H54 (cell line): ENCODE data around the gene WDR41.

ENCODE experiments used
- DNase-seq: peaks from one replicate; pipeline ENCODE4 v3.0.0; 2011; ENCODE audit warnings: low spot score, mixed read lengths; ENCODE audit not compliant: insufficient read length
- FAIRE-seq: peaks from 3 replicates; lab custom pipeline; 2011; peaks lifted over from hg19 to GRCh38; lab: Jason Lieb, UNC
- POLR2A ChIP-seq: IDR thresholded peaks from 2 replicates; pipeline ENCODE4 v1.6.1; 2011; ENCODE audit warnings: low read depth, mild to moderate bottlenecking, low read length

Gene WDR41

GRCh38 chr5:77426670-77427069, 65.4 kb downstream of the WDR41 start:
- DNase-seq (no peak), FAIRE-seq (no peak)
- TF ChIP-seq POLR2A: no peak

GRCh38 chr5:77425998-77426659, 66.0 kb downstream of the WDR41 start:
- no peak for TF ChIP-seq POLR2A
- DNase-seq: no peak
- FAIRE-seq: no peak

GRCh38 chr5:77425420-77425819, 66.7 kb downstream of the WDR41 start:
- FAIRE-seq (no peak), DNase-seq (no peak)
- no peak for TF ChIP-seq POLR2A

GRCh38 chr5:77424921-77425320, 67.2 kb downstream of the WDR41 start:
- FAIRE-seq: no peak
- no peak for TF ChIP-seq POLR2A
- no peak for DNase-seq

GRCh38 chr5:77423022-77423750, 68.9 kb downstream of the WDR41 start:
- TF ChIP-seq POLR2A: no peak
- FAIRE-seq (no peak), DNase-seq (no peak)

- FAIRE-seq (no peak), DNase-seq (no peak)
- no peak for TF ChIP-seq POLR2A
Measured at GRCh38 chr5:77420940-77421339, 71.2 kb downstream of the WDR41 start.

GRCh38 chr5:77419644-77420582, 72.2 kb downstream of the WDR41 start:
- no peak for FAIRE-seq

GRCh38 chr5:77418601-77419581, 73.2 kb downstream of the WDR41 start:
- FAIRE-seq: no peak
- no peak for TF ChIP-seq POLR2A

More at GRCh38 chr5:77419644-77420582, 72.2 kb downstream of the WDR41 start:
- TF ChIP-seq POLR2A: no peak
- no peak for DNase-seq

GRCh38 chr5:77418162-77418561, 74.0 kb downstream of the WDR41 start:
- DNase-seq (no peak), FAIRE-seq (no peak)
- no peak for TF ChIP-seq POLR2A

More at GRCh38 chr5:77418601-77419581, 73.2 kb downstream of the WDR41 start:
- no peak for DNase-seq

GRCh38 chr5:77413049-77413448, 79.1 kb downstream of the WDR41 start:
- no peak for DNase-seq
- FAIRE-seq: no peak
- TF ChIP-seq POLR2A: no peak

- no peak for TF ChIP-seq POLR2A
- FAIRE-seq (no peak), DNase-seq (no peak)
Measured at GRCh38 chr5:77409870-77410621, 82.1 kb downstream of the WDR41 start.

GRCh38 chr5:77407152-77407551, 85.0 kb downstream of the WDR41 start:
- no peak for DNase-seq
- TF ChIP-seq POLR2A: no peak
- no peak for FAIRE-seq
